ENCODE results near the gene TBX6.
"Not testable (repeated sequence)": the region's sequence is repeated elsewhere in the genome, so short reads cannot be mapped to it uniquely, and the experiment has no call there.

GRCh38 chr16:30040690-30041089 is 51.0 kb downstream of the TBX6 start:
- not testable (repeated sequence) for TF ChIP-seq CTCF (IDR thresholded peaks at IDR 0.05; ENCODE audit: poor library complexity, severe bottlenecking); RAD21 (conservative IDR thresholded peaks at IDR 0.05); EP300 (conservative IDR thresholded peaks at IDR 0.05; ENCODE audit: poor library complexity, severe bottlenecking); EZH2 (IDR thresholded peaks at IDR 0.05; ENCODE audit: borderline replicate concordance, insufficient read depth, low read length, poor library complexity, severe bottlenecking)

All from neural cell (in vitro differentiated cells).